Ishikawa (cell line): ENCODE data around the gene CCL15.

Experiments
- CEBPB ChIP-seq: IDR thresholded peaks from 2 replicates; pipeline ENCODE4 v1.6.1; 2012
- CREB1 ChIP-seq: IDR thresholded peaks from 2 replicates; pipeline ENCODE4 v1.6.1; 2012; ENCODE audit warnings: low read depth
- EGR1 ChIP-seq: IDR thresholded peaks from 2 replicates; pipeline ENCODE4 v1.6.1; 2012
- EP300 ChIP-seq: IDR thresholded peaks from 2 replicates; pipeline ENCODE4 v1.6.1; 2012; ENCODE audit warnings: borderline replicate concordance
- RAD21 ChIP-seq: IDR thresholded peaks from 2 replicates; pipeline ENCODE4 v1.6.1; 2012; ENCODE audit warnings: low read depth
- TAF1 ChIP-seq: IDR thresholded peaks from 2 replicates; pipeline ENCODE4 v1.6.1; 2012; ENCODE audit warnings: low read depth, mild to moderate bottlenecking
- YY1 ChIP-seq: IDR thresholded peaks from 2 replicates; pipeline ENCODE4 v1.6.1; 2012; ENCODE audit warnings: low read depth
- ZBTB7A ChIP-seq: IDR thresholded peaks from 2 replicates; pipeline ENCODE4 v1.6.1; 2012; ENCODE audit warnings: low read depth
- TF ChIP-seq, protein P1 (sequence below): IDR thresholded peaks from 2 replicates; pipeline ENCODE4 v1.6.1; 2012
- TF ChIP-seq, protein P2 (sequence below): IDR thresholded peaks from 2 replicates; pipeline ENCODE4 v1.6.1; 2012; ENCODE audit warnings: low read depth, mild to moderate bottlenecking

DNA sequence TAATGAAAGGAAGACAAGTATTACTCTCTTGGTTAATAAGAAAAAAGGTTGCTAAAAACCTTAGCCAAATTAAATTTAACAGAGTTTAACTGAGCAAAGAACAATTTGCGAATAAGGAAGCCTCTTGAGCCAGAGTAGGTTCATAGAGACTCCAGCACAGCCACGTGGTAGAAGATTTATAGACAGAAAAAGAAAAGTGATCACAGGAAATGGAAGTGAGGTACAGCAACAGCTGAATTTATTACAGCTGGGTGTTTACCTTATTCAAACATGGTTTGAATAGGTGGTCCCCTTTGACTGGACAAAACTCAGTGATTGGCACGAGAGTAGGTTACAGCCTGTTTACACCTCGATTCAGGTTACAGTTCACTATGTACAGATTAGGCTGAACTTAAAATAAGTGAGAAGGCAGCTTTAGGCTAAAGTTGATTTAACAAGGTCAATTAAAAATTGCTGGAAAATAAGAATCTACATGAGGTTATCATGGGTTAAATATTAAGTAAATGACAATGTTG, 3.3 kb upstream of the CCL15 start:
- TF ChIP-seq, protein P1, sequence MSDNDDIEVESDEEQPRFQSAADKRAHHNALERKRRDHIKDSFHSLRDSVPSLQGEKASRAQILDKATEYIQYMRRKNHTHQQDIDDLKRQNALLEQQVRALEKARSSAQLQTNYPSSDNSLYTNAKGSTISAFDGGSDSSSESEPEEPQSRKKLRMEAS: no peak
- TF ChIP-seq CREB1 (no peak), RAD21 (no peak), TAF1 (no peak), CEBPB (no peak), EGR1 (no peak), EP300 (no peak), YY1 (no peak), ZBTB7A (no peak)
- TF ChIP-seq, protein P2, sequence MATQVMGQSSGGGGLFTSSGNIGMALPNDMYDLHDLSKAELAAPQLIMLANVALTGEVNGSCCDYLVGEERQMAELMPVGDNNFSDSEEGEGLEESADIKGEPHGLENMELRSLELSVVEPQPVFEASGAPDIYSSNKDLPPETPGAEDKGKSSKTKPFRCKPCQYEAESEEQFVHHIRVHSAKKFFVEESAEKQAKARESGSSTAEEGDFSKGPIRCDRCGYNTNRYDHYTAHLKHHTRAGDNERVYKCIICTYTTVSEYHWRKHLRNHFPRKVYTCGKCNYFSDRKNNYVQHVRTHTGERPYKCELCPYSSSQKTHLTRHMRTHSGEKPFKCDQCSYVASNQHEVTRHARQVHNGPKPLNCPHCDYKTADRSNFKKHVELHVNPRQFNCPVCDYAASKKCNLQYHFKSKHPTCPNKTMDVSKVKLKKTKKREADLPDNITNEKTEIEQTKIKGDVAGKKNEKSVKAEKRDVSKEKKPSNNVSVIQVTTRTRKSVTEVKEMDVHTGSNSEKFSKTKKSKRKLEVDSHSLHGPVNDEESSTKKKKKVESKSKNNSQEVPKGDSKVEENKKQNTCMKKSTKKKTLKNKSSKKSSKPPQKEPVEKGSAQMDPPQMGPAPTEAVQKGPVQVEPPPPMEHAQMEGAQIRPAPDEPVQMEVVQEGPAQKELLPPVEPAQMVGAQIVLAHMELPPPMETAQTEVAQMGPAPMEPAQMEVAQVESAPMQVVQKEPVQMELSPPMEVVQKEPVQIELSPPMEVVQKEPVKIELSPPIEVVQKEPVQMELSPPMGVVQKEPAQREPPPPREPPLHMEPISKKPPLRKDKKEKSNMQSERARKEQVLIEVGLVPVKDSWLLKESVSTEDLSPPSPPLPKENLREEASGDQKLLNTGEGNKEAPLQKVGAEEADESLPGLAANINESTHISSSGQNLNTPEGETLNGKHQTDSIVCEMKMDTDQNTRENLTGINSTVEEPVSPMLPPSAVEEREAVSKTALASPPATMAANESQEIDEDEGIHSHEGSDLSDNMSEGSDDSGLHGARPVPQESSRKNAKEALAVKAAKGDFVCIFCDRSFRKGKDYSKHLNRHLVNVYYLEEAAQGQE: no peak
